Tibial nerve (tissue), 4 donors: ENCODE data around the gene HSF5. TPM values are rescaled to one million over a fixed set of nuclear protein-coding genes. Genes with fewer than 3 reads are reported as not detected.

ENCODE experiments used
- DNase-seq, 2 donors: peaks; one replicate each; pipeline ENCODE4 v3.0.0-alpha.2; 2019; ENCODE audit warnings: low spot score in 2 of 2
- H3K27ac ChIP-seq, 4 donors: fragments of 200-600 bp; sonication (generic) in 3 of 4; one replicate each; pipeline ENCODE4 v1.5.1; 2017 to 2019; ENCODE audit warnings: mild to moderate bottlenecking in 1 of 4
- H3K27me3 ChIP-seq, 2 donors: fragments of 200-600 bp; sonication (generic) in 1 of 2; one replicate each; pipeline versions ENCODE4 v1.5.1 to v1.6.0; 2017 to 2019
- H3K36me3 ChIP-seq, 3 donors: fragments of 200-600 bp; sonication (generic); one replicate each; pipeline ENCODE4 v1.5.1; 2018 to 2019
- H3K4me1 ChIP-seq, 4 donors: fragments of 200-600 bp; sonication (generic) in 3 of 4; one replicate each; pipeline ENCODE4 v1.5.1; 2017 to 2019
- H3K4me3 ChIP-seq, 4 donors: fragments of 200-600 bp; sonication (generic) in 3 of 4; one replicate each; pipeline ENCODE4 v1.5.1; 2017 to 2019; ENCODE audit warnings: mild to moderate bottlenecking in 1 of 4, moderate library complexity in 1 of 4
- H3K9me3 ChIP-seq, 4 donors: fragments of 200-600 bp; sonication (generic) in 3 of 4; one replicate each; pipeline ENCODE4 v1.5.1; 2017 to 2019
- CTCF ChIP-seq, 5 experiments: fragments of 200-600 bp in 3 of 5; fragments of 450-650 bp in 2 of 5; sonication (generic) in 3 of 5; IDR thresholded peaks; one replicate each; pipeline ENCODE4 v1.5.1; 2016 to 2019; ENCODE audit warnings: antibody characterized with exemption in 5 of 5, mild to moderate bottlenecking in 3 of 5, moderate library complexity in 2 of 5
- EP300 ChIP-seq, 2 donors: sonication (generic); formaldehyde crosslinking; IDR thresholded peaks; one replicate each; pipeline ENCODE4 v1.6.1; 2017; ENCODE audit warnings: antibody characterized with exemption in 2 of 2, mild to moderate bottlenecking in 1 of 2
- POLR2A ChIP-seq, 2 donors: fragments of 450-650 bp; IDR thresholded peaks; one replicate each; pipeline ENCODE4 v1.6.1; 2017; ENCODE audit warnings: antibody characterized with exemption in 2 of 2, mild to moderate bottlenecking in 2 of 2, moderate library complexity in 2 of 2
- WGBS, 2 donors: methylation state at CpG; one replicate each; pipeline ENCODE4 v1.1.5; 2018; 5-methylcytosine and 5-hydroxymethylcytosine counted together
- total RNA-seq, 4 donors: library from RNA; depleted of rRNA; stranded (reverse); fragments of >200 nt; gene quantifications; one replicate each; pipeline ENCODE4 v1.1.0, GENCODE V29; 2016

The HSF5 gene
- total RNA-seq, 4 donors from 2014 or later, result 0.30 TPM; not detected in 3

DNA sequence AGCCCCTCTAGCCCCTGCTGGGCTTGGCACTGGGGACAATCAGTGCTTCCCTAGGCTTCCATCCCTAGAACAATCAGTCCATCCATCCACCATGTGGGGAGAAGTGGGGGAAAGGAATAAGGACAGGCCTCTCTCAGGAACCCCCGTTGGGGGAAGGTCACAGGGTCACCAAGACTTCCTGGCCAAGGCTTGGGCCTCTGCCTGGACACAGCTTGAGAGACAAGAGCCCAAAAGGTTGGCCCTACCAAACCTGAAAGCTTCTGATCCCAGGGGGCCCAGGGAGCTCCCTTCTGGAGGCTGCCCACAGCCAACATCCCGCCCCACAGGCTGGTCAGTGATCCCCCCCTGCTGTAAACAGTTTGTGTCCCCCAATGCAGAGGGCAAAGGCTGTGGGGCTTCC is 42.4 kb upstream of the HSF5 start:
- peaks cover 0 to 65% (median 18%) of the 10 kb centered on the region in 4 donors for H3K4me1 ChIP-seq
- WGBS, 2 donors, result 57 to 73% methylated on average over 1 to 2 of the region's 2 CpGs
- H3K36me3 ChIP-seq, result no peaks in the 10 kb centered on the region
- no peak for DNase-seq
- peak overlapping the region in 2 of 4 donors; percentile 74 to 81 for H3K27ac ChIP-seq
- H3K4me3 ChIP-seq, result peak overlapping the region in 1 of 4 donors; percentile 25
- no peak for TF ChIP-seq POLR2A (IDR thresholded peaks at IDR 0.05)
- TF ChIP-seq EP300 (IDR thresholded peaks at IDR 0.05), result no peak
- no peak for TF ChIP-seq CTCF (IDR thresholded peaks at IDR 0.05)
- no peaks in the 10 kb centered on the region for H3K9me3 ChIP-seq
- no peaks in the 10 kb centered on the region for H3K27me3 ChIP-seq

GRCh38 chr17:58529275-58529674 is 41.1 kb upstream of the HSF5 start:
- WGBS, 2 donors, result 35 to 64% methylated on average over 1 of the region's 1 CpG
- Histone ChIP-seq H3K36me3 (no peaks in the 10 kb centered on the region), H3K4me1 (peaks cover 0 to 75% (median 15%) of the 10 kb centered on the region in 4 donors), H3K27ac (peak overlapping the region in 2 of 4 donors; percentile 44 to 77), H3K9me3 (no peaks in the 10 kb centered on the region), H3K27me3 (no peaks in the 10 kb centered on the region), H3K4me3 (no peak overlapping the region)
- TF ChIP-seq CTCF (IDR thresholded peaks at IDR 0.05) (no peak), EP300 (IDR thresholded peaks at IDR 0.05) (no peak)
- DNase-seq, result no peak

DNA sequence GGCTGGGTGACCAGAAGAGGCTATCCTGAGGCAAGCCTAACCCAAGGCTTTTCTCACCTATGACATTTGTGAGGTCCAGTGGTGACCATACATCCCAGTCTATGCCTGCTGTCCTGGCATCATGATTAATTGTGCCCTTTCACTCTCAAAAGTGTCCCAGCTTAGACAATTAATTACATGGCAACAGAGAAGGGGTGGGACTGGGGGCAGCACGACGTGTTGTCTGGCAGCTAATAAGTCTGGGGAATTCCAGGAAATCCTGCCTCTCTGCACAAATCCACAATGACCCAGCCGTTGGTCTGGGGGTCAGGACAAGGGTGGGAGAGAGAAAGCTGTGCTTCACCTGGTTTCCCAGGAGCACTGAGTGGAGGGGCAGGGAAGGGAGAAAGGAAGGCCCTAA is 40.2 kb upstream of the HSF5 start:
- H3K4me1 ChIP-seq, result peaks cover 0 to 74% (median 15%) of the 10 kb centered on the region in 4 donors
- 22 to 39% methylated on average over 3 of the region's 3 CpGs for WGBS, 2 donors
- no peak overlapping the region for H3K4me3 ChIP-seq

GRCh38 chr17:58527949-58528348 is 39.7 kb upstream of the HSF5 start:
- Histone ChIP-seq H3K27ac (peak overlapping the region in 2 of 4 donors; percentile 25 to 77), H3K4me3 (no peak overlapping the region), H3K9me3 (no peaks in the 10 kb centered on the region), H3K27me3 (no peaks in the 10 kb centered on the region), H3K36me3 (no peaks in the 10 kb centered on the region), H3K4me1 (peaks cover 0 to 69% (median 15%) of the 10 kb centered on the region in 4 donors)
- no peak for DNase-seq
- 33 to 38% methylated on average over 3 of the region's 3 CpGs for WGBS, 2 donors
- no peak for TF ChIP-seq CTCF (IDR thresholded peaks at IDR 0.05)
- TF ChIP-seq EP300 (IDR thresholded peaks at IDR 0.05), result no peak
- TF ChIP-seq POLR2A (IDR thresholded peaks at IDR 0.05), result no peak

More for the DNA sequence above, 40.2 kb upstream of the HSF5 start:
- no peaks in the 10 kb centered on the region for H3K9me3 ChIP-seq
- peak overlapping the region in 2 of 4 donors; percentile 44 to 77 for H3K27ac ChIP-seq
- H3K36me3 ChIP-seq, result no peaks in the 10 kb centered on the region
- DNase-seq, result no peak
- TF ChIP-seq EP300 (IDR thresholded peaks at IDR 0.05), result no peak
- no peak for TF ChIP-seq POLR2A (IDR thresholded peaks at IDR 0.05)
- TF ChIP-seq CTCF (IDR thresholded peaks at IDR 0.05), result no peak
- H3K27me3 ChIP-seq, result no peaks in the 10 kb centered on the region

- WGBS, 2 donors, result 78% methylated on average over 2 of the region's 2 CpGs
- Histone ChIP-seq H3K27ac (peak overlapping the region in 2 of 4 donors; percentile 25 to 77), H3K4me1 (peaks cover 0 to 63% (median 13%) of the 10 kb centered on the region in 4 donors), H3K27me3 (no peaks in the 10 kb centered on the region), H3K9me3 (no peaks in the 10 kb centered on the region), H3K4me3 (no peak overlapping the region), H3K36me3 (no peaks in the 10 kb centered on the region)
- no peak for TF ChIP-seq POLR2A (IDR thresholded peaks at IDR 0.05)
- no peak for TF ChIP-seq CTCF (IDR thresholded peaks at IDR 0.05)
- TF ChIP-seq EP300 (IDR thresholded peaks at IDR 0.05), result no peak
- no peak for DNase-seq
Measured at GRCh38 chr17:58527306-58527705, 39.1 kb upstream of the HSF5 start.
